Measurements from ENCODE around the gene SLC8A1. TPM values are rescaled to one million over a fixed set of nuclear protein-coding genes. Genes with fewer than 3 reads are reported as not detected.

The SLC8A1 gene
- total RNA-seq, 2 donors from 2014 or later = 4.7 to 6.3 TPM

GRCh38 chr2:40242315-40242714 is 209.6 kb downstream of the SLC8A1 start:
- Histone ChIP-seq H3K27ac (ENCODE audit: low read depth, low read length) (peak overlapping the region; percentile 87), H3K9me3 (ENCODE audit: control insufficient read depth, low read length) (no peaks in the 10 kb centered on the region), H3K27me3 (ENCODE audit: control insufficient read depth, insufficient read depth, low read length, poor library complexity, severe bottlenecking) (no peaks in the 10 kb centered on the region), H3K36me3 (ENCODE audit: control insufficient read depth, insufficient read depth, low read length) (no peaks in the 10 kb centered on the region), H3K9ac (ENCODE audit: extremely low read depth, low read length, poor library complexity, severe bottlenecking) (no peak overlapping the region), H3K4me3 (ENCODE audit: low read length) (no peak overlapping the region), H3K4me1 (ENCODE audit: control insufficient read depth, insufficient read depth, low read length) (no peaks in the 10 kb centered on the region)
- Mint-ChIP-seq H3K9me3 (peaks cover 3% of the 10 kb centered on the region), H3K36me3 (ENCODE audit: low read depth) (peaks cover 2% of the 10 kb centered on the region), H3K27ac (no peak overlapping the region), H3K4me1 (peaks cover 16% of the 10 kb centered on the region), H3K4me3 (no peak overlapping the region), H3K27me3 (ENCODE audit: insufficient read depth) (no peaks in the 10 kb centered on the region)
- WGBS, 2 experiments (ENCODE audit: insufficient coverage in 1 of 2, insufficient read length in 1 of 2) = 43 to 67% methylated on average over 3 of the region's 3 CpGs
- DNase-seq = no peak
- no peak for TF ChIP-seq CTCF (conservative IDR thresholded peaks at IDR 0.05)

- Histone ChIP-seq H3K9ac (ENCODE audit: extremely low read depth, low read length, poor library complexity, severe bottlenecking) (no peak overlapping the region), H3K27ac (ENCODE audit: low read depth, low read length) (no peak overlapping the region), H3K4me1 (ENCODE audit: control insufficient read depth, insufficient read depth, low read length) (no peaks in the 10 kb centered on the region), H3K27me3 (ENCODE audit: control insufficient read depth, insufficient read depth, low read length, poor library complexity, severe bottlenecking) (no peaks in the 10 kb centered on the region), H3K9me3 (ENCODE audit: control insufficient read depth, low read length) (no peaks in the 10 kb centered on the region), H3K36me3 (ENCODE audit: control insufficient read depth, insufficient read depth, low read length) (no peaks in the 10 kb centered on the region), H3K4me3 (ENCODE audit: low read length) (no peak overlapping the region)
- Mint-ChIP-seq H3K27me3 (ENCODE audit: insufficient read depth) (no peaks in the 10 kb centered on the region), H3K4me1 (peaks cover 16% of the 10 kb centered on the region), H3K27ac (no peak overlapping the region), H3K4me3 (no peak overlapping the region), H3K9me3 (peaks cover 3% of the 10 kb centered on the region), H3K36me3 (ENCODE audit: low read depth) (peaks cover 2% of the 10 kb centered on the region)
- 84 to 100% methylated on average over 1 to 5 of the region's 5 CpGs for WGBS, 2 experiments (ENCODE audit: insufficient coverage in 1 of 2, insufficient read length in 1 of 2)
- DNase-seq = no peak
- TF ChIP-seq CTCF (conservative IDR thresholded peaks at IDR 0.05) = no peak
These were observed 211.8 kb downstream of the SLC8A1 start for GRCh38 chr2:40240070-40240469.

- Histone ChIP-seq H3K36me3 (ENCODE audit: control insufficient read depth, insufficient read depth, low read length) (no peaks in the 10 kb centered on the region), H3K9me3 (ENCODE audit: control insufficient read depth, low read length) (no peaks in the 10 kb centered on the region), H3K4me1 (ENCODE audit: control insufficient read depth, insufficient read depth, low read length) (peaks cover 6% of the 10 kb centered on the region), H3K4me3 (ENCODE audit: low read length) (no peak overlapping the region), H3K9ac (ENCODE audit: extremely low read depth, low read length, poor library complexity, severe bottlenecking) (no peak overlapping the region), H3K27ac (ENCODE audit: low read depth, low read length) (no peak overlapping the region), H3K27me3 (ENCODE audit: control insufficient read depth, insufficient read depth, low read length, poor library complexity, severe bottlenecking) (no peaks in the 10 kb centered on the region)
- Mint-ChIP-seq H3K36me3 (ENCODE audit: low read depth) (no peaks in the 10 kb centered on the region), H3K4me1 (peaks cover 13% of the 10 kb centered on the region), H3K9me3 (peaks cover 5% of the 10 kb centered on the region), H3K4me3 (no peak overlapping the region), H3K27ac (no peak overlapping the region), H3K27me3 (ENCODE audit: insufficient read depth) (no peaks in the 10 kb centered on the region)
- WGBS, 2 experiments (ENCODE audit: insufficient coverage in 1 of 2, insufficient read length in 1 of 2) = 80 to 87% methylated on average over 3 of the region's 3 CpGs
- no peak for DNase-seq
- no peak for TF ChIP-seq CTCF (conservative IDR thresholded peaks at IDR 0.05)
These were observed 221.0 kb downstream of the SLC8A1 start for GRCh38 chr2:40230707-40231432.
